GM13976 (cell line): ENCODE data around the gene DIPK1C.

Experiments
- DNase-seq: peaks from one replicate; pipeline ENCODE4 v3.0.0; 2012; ENCODE audit warnings: low spot score
- CTCF ChIP-seq: IDR thresholded peaks from 2 replicates; pipeline ENCODE4 v1.5.1; 2012; ENCODE audit warnings: borderline replicate concordance, mild to moderate bottlenecking; ENCODE audit not compliant: insufficient read depth; ENCODE audit errors: extremely low read depth, missing control alignments, control extremely low read depth
- in situ Hi-C: fragments of 300-500 bp; cut with MboI; formaldehyde crosslinking; loops from one replicate; pipeline ENCODE4 v1.12.0; 2022; ENCODE audit warnings: low sequenced_read_pairs, mixed read lengths, inconsistent platforms; ENCODE audit not compliant: unreplicated experiment

The DIPK1C gene

GRCh38 chr18:74450626-74451025 is 6.5 kb downstream of the DIPK1C start:
- in situ Hi-C loops, result no loop called here
- TF ChIP-seq CTCF, result no peak
- DNase-seq, result no peak

GRCh38 chr18:74447404-74448152 is 9.5 kb downstream of the DIPK1C start:
- in situ Hi-C loops, result no loop called here
- no peak for TF ChIP-seq CTCF
- DNase-seq, result no peak

- TF ChIP-seq CTCF, result no peak
- in situ Hi-C loops, result no loop called here
Measured at GRCh38 chr18:74446631-74447403, 10.3 kb downstream of the DIPK1C start.

GRCh38 chr18:74446178-74446577 is 10.9 kb downstream of the DIPK1C start:
- TF ChIP-seq CTCF, result no peak
- in situ Hi-C loops, result no loop called here
- no peak for DNase-seq

More at GRCh38 chr18:74446631-74447403, 10.3 kb downstream of the DIPK1C start:
- DNase-seq, result no peak

GRCh38 chr18:74445585-74445984 is 11.5 kb downstream of the DIPK1C start:
- TF ChIP-seq CTCF, result no peak
- in situ Hi-C loops, result no loop called here
- DNase-seq, result no peak

GRCh38 chr18:74444104-74444503 is 13.0 kb downstream of the DIPK1C start:
- in situ Hi-C loops, result no loop called here
- DNase-seq, result no peak

More at GRCh38 chr18:74444104-74444503, 13.0 kb downstream of the DIPK1C start:
- no peak for TF ChIP-seq CTCF
